Cardiac fibroblast (primary cell): ENCODE data around the gene TEX28.

Experiments
- DNase-seq, 2 donors: peaks; one replicate each; pipeline versions ENCODE4 v3.0.0 to v3.0.0-alpha.2; 2010; ENCODE audit warnings: low read depth in 2 of 2
- H3K4me3 ChIP-seq, 2 donors: replicated peaks in 1 of 2; 1 replicate in 1 of 2; 2 replicates in 1 of 2; pipeline ENCODE4 v1.5.1; 2011; ENCODE audit warnings: low read depth in 2 of 2, low read length in 2 of 2, mild to moderate bottlenecking in 2 of 2, moderate library complexity in 1 of 2
- TF ChIP-seq, protein P1 (sequence below): IDR thresholded peaks from one replicate; pipeline ENCODE4 v1.5.1; 2011; ENCODE audit warnings: low read depth, mild to moderate bottlenecking, low read length, inconsistent platforms

Gene TEX28

DNA sequence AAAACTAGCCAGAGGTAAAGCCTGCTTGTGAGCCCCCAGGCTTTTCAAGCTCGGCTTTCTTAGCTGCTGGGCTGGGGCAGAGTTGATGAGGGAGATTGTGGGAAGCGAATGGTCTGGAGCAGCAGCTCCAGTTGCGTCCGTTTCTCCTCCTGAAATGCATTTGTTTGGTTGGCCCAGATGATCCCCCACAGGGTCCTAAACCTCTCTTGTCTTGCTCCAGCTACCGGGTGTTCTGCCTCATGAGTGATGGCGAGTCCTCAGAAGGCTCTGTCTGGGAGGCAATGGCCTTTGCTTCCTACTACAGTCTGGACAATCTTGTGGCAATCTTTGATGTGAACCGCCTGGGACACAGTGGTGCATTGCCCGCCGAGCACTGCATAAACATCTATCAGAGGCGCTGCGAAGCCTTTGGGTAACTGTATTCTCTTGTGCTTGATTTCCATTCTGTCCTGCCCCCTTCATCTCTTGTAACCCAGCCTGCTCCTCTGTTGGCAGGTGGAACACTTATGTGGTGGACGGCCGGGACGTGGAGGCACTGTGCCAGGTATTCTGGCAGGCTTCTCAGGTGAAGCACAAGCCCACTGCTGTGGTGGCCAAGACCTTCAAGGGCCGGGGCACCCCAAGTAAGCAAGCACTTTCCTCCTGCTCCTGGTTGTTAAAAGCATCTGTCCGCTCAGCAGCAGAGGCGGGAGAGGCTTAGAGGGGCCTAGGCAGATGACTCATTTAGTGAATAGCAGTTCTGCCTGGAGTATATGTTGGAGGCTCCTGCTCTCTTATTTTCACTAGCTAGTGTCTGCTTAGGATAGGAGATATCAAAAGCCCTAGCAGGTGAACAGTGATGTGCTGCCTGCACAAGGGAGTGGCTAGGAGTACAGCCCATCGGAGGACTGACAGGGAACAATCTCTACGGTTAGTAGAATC lies 16.0 kb upstream of the TEX28 start:
- H3K4me3 ChIP-seq, result no peak overlapping the region
- TF ChIP-seq, protein P1, sequence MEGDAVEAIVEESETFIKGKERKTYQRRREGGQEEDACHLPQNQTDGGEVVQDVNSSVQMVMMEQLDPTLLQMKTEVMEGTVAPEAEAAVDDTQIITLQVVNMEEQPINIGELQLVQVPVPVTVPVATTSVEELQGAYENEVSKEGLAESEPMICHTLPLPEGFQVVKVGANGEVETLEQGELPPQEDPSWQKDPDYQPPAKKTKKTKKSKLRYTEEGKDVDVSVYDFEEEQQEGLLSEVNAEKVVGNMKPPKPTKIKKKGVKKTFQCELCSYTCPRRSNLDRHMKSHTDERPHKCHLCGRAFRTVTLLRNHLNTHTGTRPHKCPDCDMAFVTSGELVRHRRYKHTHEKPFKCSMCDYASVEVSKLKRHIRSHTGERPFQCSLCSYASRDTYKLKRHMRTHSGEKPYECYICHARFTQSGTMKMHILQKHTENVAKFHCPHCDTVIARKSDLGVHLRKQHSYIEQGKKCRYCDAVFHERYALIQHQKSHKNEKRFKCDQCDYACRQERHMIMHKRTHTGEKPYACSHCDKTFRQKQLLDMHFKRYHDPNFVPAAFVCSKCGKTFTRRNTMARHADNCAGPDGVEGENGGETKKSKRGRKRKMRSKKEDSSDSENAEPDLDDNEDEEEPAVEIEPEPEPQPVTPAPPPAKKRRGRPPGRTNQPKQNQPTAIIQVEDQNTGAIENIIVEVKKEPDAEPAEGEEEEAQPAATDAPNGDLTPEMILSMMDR, result no peak
- DNase-seq, result no peak

DNA sequence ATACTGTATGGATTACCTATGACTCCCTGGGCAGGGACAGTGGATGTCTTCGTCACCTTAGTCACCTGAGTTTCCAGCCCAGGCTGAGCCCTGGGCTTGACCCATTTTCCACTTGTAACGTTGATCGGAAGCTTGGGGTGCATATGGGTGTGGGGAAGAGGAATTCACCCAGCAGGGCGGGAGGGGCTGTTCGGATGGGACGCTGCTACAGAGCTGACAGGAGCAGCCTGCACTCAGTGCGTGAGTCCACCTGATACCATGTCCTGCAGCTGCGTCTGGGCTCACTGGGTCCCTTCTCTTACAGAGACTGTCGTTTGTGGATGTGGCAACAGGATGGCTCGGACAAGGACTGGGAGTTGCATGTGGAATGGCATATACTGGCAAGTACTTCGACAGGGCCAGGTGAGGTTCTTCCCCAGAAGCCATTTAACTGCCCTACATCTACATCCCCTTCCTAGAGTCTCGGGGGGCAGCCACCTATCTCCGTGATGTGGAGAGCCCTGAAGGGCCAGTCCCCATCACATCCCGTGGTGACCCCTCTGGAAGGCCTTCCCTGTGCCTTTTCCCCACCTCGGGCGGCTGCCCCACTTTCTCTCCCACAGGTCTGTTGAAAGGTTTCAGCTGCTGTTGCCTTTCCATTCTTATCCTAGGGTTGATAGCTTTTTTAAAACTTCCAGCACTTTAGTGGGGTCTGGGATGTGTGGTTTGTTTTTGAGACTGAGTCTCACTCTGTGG lies 14.3 kb upstream of the TEX28 start:
- no peak for DNase-seq
- TF ChIP-seq, protein P1, result no peak
- no peak overlapping the region for H3K4me3 ChIP-seq

DNA sequence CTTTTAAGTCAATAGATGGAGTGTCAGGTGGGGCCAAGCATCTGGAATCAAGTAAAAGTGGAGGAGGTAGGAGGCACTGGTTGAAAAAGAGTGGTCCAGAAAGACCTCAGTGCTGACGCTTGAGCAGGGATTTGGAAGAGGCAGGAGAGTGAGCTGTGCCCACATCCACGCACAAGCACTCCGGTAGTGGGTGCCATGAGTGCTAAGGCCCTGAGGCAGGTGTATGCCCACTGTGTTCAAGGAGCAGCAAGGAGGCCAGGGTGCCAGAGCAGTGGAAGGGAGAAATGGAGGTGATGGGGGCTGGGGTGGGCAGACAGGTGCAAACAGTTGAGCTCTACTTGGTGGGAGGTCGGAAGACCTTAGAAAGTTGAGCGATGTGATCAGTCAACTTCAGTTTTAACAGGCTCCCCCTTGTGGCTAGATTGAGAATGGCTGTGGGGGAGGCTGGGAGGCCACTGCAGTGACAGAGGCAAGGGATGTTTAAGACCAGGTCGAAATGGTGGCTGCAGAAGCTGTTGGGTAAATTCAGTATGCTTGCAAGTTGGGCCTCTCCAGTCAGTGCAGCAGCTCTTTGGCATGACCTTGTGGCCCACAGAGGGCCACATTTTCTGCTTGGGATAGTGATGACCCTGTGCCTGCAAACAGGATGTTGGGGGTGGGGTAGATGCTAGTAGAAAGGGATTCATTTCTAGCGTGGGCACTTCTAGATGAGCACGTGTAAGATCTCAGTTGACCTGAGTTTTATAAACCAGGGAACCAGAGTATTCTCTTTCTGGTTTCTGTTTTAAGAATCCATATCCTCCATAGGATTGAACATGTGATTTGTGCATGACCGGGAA lies 13.4 kb upstream of the TEX28 start:
- no peak overlapping the region for H3K4me3 ChIP-seq
- DNase-seq, result peak; percentile 53 to 58
- TF ChIP-seq, protein P1, result peak; percentile 72

DNA sequence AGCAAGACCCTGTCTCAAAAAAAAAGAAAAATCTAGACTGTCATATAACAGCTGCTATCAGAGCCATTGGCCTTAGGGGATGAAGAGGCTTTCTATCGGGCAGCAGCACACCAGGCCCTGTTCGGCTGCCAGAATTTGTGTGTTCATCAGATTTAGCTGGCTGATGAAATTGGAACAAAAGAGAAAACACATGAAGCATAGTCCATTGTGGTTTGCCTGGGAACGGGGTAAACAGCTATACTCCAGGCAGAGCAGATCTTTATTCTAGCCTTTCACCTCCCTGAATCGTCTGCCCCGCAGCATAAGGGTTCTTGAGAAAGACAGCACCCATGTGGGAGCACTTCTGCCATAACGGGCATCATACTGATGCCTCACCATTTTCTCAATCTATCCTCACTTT lies 12.3 kb upstream of the TEX28 start:
- TF ChIP-seq, protein P1, result no peak
- no peak for DNase-seq
- H3K4me3 ChIP-seq, result no peak overlapping the region

DNA sequence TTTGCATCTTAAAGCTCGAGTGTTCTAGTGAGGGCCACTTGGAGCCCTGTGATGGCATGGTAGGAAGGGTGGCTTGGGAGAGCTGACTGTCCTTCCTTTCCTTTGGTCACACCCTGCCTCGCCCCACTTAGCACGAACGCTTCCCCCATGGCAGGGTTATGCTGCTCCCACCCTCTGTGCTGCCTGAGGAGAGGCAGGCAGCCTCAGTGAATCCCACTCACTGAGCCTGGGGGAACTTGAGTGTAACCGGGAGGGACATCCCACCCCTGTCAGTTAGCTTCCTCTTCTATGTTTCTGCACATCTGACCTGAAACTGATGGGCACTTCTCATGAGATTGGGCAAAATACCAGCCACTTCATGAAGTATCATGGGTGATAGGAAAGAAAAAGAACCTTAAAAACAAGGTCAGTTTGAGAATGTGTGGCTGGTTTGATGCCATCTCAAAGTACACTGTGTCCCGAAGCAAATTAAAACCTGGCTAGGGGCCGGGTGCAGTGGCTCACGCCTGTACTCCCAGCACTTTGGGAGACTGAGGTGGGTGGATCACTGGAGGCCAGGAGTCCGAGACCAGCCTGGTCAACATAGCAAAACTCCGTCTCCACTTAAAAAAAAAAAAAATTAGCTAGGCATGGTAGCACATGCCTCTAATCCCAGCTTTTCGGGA lies 10.7 kb upstream of the TEX28 start:
- TF ChIP-seq, protein P1, result no peak
- H3K4me3 ChIP-seq, result no peak overlapping the region
- no peak for DNase-seq

DNA sequence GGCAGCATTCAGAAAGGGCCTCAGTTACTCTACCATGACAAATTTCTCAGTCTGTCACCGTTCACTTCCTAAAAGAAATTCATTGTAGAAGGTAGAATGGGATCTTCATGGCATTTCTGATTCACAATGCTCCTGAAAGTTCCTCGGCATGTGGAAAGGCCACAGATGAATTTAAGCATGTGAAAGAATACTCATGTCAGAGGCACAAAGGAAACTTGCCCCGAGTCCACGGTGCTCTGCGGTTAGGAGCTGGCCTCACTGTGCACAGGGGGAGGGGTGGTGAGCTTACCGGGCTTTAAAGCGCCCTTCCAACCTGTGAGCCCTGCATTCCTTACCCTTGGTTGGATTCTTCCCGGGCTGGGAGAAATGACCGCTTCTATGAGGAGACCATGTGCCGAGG lies 9.9 kb upstream of the TEX28 start:
- H3K4me3 ChIP-seq, result no peak overlapping the region
- TF ChIP-seq, protein P1, result no peak
- DNase-seq, result no peak
